H1 (cell line): ENCODE data around the gene TDO2. TPM values are rescaled to one million over a fixed set of nuclear protein-coding genes. Genes with fewer than 3 reads are reported as not detected.

Source experiments
- CTCF ChIA-PET: fragments of 300-600 bp; sonication (Branson Sonifier 250); formaldehyde crosslinking; loops from one replicate; lab custom pipeline; 2021; ENCODE audit not compliant: partially characterized antibody; lab: Charles Lee
- POLR2A ChIA-PET: fragments of 300-600 bp; sonication (Branson Sonifier 250); formaldehyde crosslinking; loops from one replicate; lab custom pipeline; 2021; ENCODE audit warnings: inconsistent platforms; ENCODE audit not compliant: partially characterized antibody; lab: Charles Lee
- DNase-seq, 2 experiments: peaks; one replicate each; pipeline versions ENCODE4 v3.0.0 to v3.0.0-alpha.2; 2010 to 2022; ENCODE audit warnings: low spot score in 2 of 2, low read depth in 1 of 2, mixed read lengths in 1 of 2
- FAIRE-seq: peaks from 2 replicates; lab custom pipeline; 2011; peaks lifted over from hg19 to GRCh38; lab: Jason Lieb, UNC
- H2AFZ ChIP-seq: 2 replicates; pipeline ENCODE4 v1.8.1; 2012; ENCODE audit warnings: low read length, inconsistent platforms
- H2AK5ac ChIP-seq: 2 replicates; pipeline ENCODE4 v1.6.1; 2013; ENCODE audit warnings: low read depth, low read length
- H2BK120ac ChIP-seq: replicated peaks from 2 replicates; pipeline ENCODE3; 2013; ENCODE audit warnings: low read depth, low read length, inconsistent platforms
- H2BK12ac ChIP-seq: 2 replicates; pipeline ENCODE4 v1.6.1; 2013; ENCODE audit warnings: low read depth, low read length
- H2BK15ac ChIP-seq: 2 replicates; pipeline ENCODE4 v1.6.1; 2013; ENCODE audit warnings: low read length
- H2BK20ac ChIP-seq: 2 replicates; pipeline ENCODE4 v1.6.1; 2013; ENCODE audit warnings: low read length
- H2BK5ac ChIP-seq: 2 replicates; pipeline ENCODE4 v1.6.1; 2013; ENCODE audit warnings: low read depth, low read length
- H3K14ac ChIP-seq: 2 replicates; pipeline ENCODE4 v1.6.1; 2013; ENCODE audit warnings: inconsistent platforms; ENCODE audit not compliant: insufficient read length
- H3K18ac ChIP-seq: 2 replicates; pipeline ENCODE4 v1.6.1; 2013; ENCODE audit warnings: low read length; ENCODE audit errors: extremely low read depth
- H3K23ac ChIP-seq: 2 replicates; pipeline ENCODE4 v1.6.1; 2013; ENCODE audit warnings: inconsistent platforms; ENCODE audit not compliant: insufficient read length
- H3K23me2 ChIP-seq: 2 replicates; pipeline ENCODE4 v1.6.1; 2013; ENCODE audit warnings: low read depth, low read length
- H3K27ac ChIP-seq: 2 replicates; pipeline ENCODE4 v1.6.1; 2011; ENCODE audit warnings: low read depth, low read length, inconsistent platforms
- H3K27me3 ChIP-seq, 4 experiments: replicated peaks in 1 of 4; 1 replicate in 1 of 4; 2 replicates in 3 of 4; pipeline versions ENCODE4 v1.6.1 to v1.8.1; 2011 to 2013; ENCODE audit warnings: low read length in 3 of 4, mild to moderate bottlenecking in 3 of 4, inconsistent platforms in 2 of 4, mixed read lengths in 2 of 4, moderate library complexity in 1 of 4; ENCODE audit not compliant: control insufficient read depth in 3 of 4, insufficient read depth in 3 of 4; ENCODE audit errors: extremely low read depth in 1 of 4
- H3K36me3 ChIP-seq, 4 experiments: 2 replicates each; pipeline versions ENCODE4 v1.6.1 to v1.8.1; 2011 to 2013; ENCODE audit warnings: mild to moderate bottlenecking in 4 of 4, low read length in 3 of 4, moderate library complexity in 2 of 4, control low read depth in 1 of 4, inconsistent platforms in 1 of 4; ENCODE audit not compliant: insufficient read depth in 4 of 4, control insufficient read depth in 2 of 4
- H3K4ac ChIP-seq: replicated peaks from 2 replicates; pipeline ENCODE3; 2013; ENCODE audit warnings: low read length, low read depth, mixed read lengths, inconsistent platforms; ENCODE audit not compliant: insufficient read length
- H3K4me1 ChIP-seq, 4 experiments: replicated peaks in 1 of 4; 1 replicate in 1 of 4; 2 replicates in 3 of 4; pipeline versions ENCODE4 v1.6.1 to v1.8.1; 2011 to 2013; ENCODE audit warnings: low read length in 3 of 4, inconsistent platforms in 2 of 4, mixed read lengths in 1 of 4; ENCODE audit not compliant: insufficient read depth in 4 of 4, control insufficient read depth in 3 of 4
- H3K4me2 ChIP-seq, 2 experiments: 2 replicates each; pipeline versions ENCODE4 v1.6.1 to v1.8.1; 2011 to 2013; ENCODE audit warnings: low read depth in 2 of 2, low read length in 2 of 2, control low read depth in 1 of 2, inconsistent platforms in 1 of 2, mild to moderate bottlenecking in 1 of 2; ENCODE audit not compliant: insufficient read depth in 1 of 2
- H3K4me3 ChIP-seq, 4 experiments: fragments of 200-600, 300-600 bp in 1 of 4; sonication (generic), shearing (Covaris generic), sonication (Bioruptor Twin) in 1 of 4; 2 replicates each; pipeline versions ENCODE4 v1.5.1 to v1.8.1; 2011 to 2016; ENCODE audit warnings: low read length in 4 of 4, low read depth in 3 of 4, control low read depth in 2 of 4, inconsistent platforms in 2 of 4, mild to moderate bottlenecking in 2 of 4, mixed read lengths in 1 of 4, moderate library complexity in 1 of 4; ENCODE audit not compliant: insufficient read depth in 2 of 4; ENCODE audit errors: extremely low read depth in 1 of 4
- H3K56ac ChIP-seq: replicated peaks from 2 replicates; pipeline ENCODE3; 2013; ENCODE audit warnings: low read depth, mild to moderate bottlenecking, mixed read lengths, low read length, inconsistent platforms; ENCODE audit not compliant: insufficient read length
- H3K79me1 ChIP-seq: 2 replicates; pipeline ENCODE4 v1.6.1; 2013; ENCODE audit warnings: low read depth, low read length, control low read depth
- H3K79me2 ChIP-seq, 2 experiments: 2 replicates each; pipeline versions ENCODE4 v1.6.1 to v1.8.1; 2012 to 2013; ENCODE audit warnings: low read length in 2 of 2, mild to moderate bottlenecking in 2 of 2, inconsistent platforms in 1 of 2; ENCODE audit not compliant: insufficient read depth in 2 of 2, control insufficient read depth in 1 of 2
- H3K9ac ChIP-seq, 4 experiments: replicated peaks in 1 of 4; 1 replicate in 1 of 4; 2 replicates in 3 of 4; pipeline versions ENCODE4 v1.6.1 to v1.8.1; 2011 to 2013; ENCODE audit warnings: low read depth in 3 of 4, low read length in 3 of 4, control low read depth in 2 of 4, mild to moderate bottlenecking in 2 of 4, moderate library complexity in 2 of 4, inconsistent platforms in 1 of 4; ENCODE audit errors: extremely low read depth in 1 of 4
- H3K9me3 ChIP-seq, 2 experiments: 2 replicates each; pipeline versions ENCODE4 v1.6.1 to v1.8.1; 2012 to 2013; ENCODE audit warnings: mild to moderate bottlenecking in 2 of 2, moderate library complexity in 2 of 2, control low read depth in 1 of 2, inconsistent platforms in 1 of 2, low read depth in 1 of 2, low read length in 1 of 2, mixed read lengths in 1 of 2; ENCODE audit not compliant: insufficient read depth in 2 of 2
- H4K20me1 ChIP-seq, 2 experiments: replicated peaks in 1 of 2; 2 replicates each; pipeline versions ENCODE3 to v1.8.1; 2011 to 2013; ENCODE audit warnings: inconsistent platforms in 2 of 2, low read length in 2 of 2, mild to moderate bottlenecking in 1 of 2; ENCODE audit not compliant: insufficient read depth in 2 of 2, control insufficient read depth in 1 of 2
- H4K5ac ChIP-seq: 2 replicates; pipeline ENCODE4 v1.6.1; 2013; ENCODE audit warnings: low read length, low read depth, mixed read lengths, inconsistent platforms; ENCODE audit not compliant: insufficient read length
- H4K8ac ChIP-seq: 2 replicates; pipeline ENCODE4 v1.8.0; 2013; ENCODE audit warnings: mild to moderate bottlenecking, moderate library complexity, low read length, inconsistent platforms; ENCODE audit not compliant: insufficient read depth; ENCODE audit errors: extremely low read depth
- H4K91ac ChIP-seq: replicated peaks from 2 replicates; pipeline ENCODE3; 2013; ENCODE audit warnings: low read length, mixed read lengths, inconsistent platforms; ENCODE audit not compliant: insufficient read length
- CBX8 ChIP-seq: fragments of 300-800, 300-1000 bp; sonication (generic); IDR thresholded peaks from 2 replicates; pipeline ENCODE4 v1.7.1; 2016; ENCODE audit warnings: low read depth, low read length, borderline replicate concordance
- CHD2 ChIP-seq: IDR thresholded peaks from 2 replicates; pipeline ENCODE4 v1.6.1; 2012; ENCODE audit warnings: low read length, improper control_type of control experiment
- CTBP2 ChIP-seq: IDR thresholded peaks from 2 replicates; pipeline ENCODE4 v1.7.0; 2011; ENCODE audit warnings: borderline replicate concordance, mild to moderate bottlenecking, moderate library complexity, mixed read lengths, low read length; ENCODE audit not compliant: insufficient read depth, insufficient read length
- EP300 ChIP-seq, 2 experiments: IDR thresholded peaks; 1 replicate in 1 of 2; 2 replicates in 1 of 2; pipeline ENCODE4 v1.6.1; 2011 to 2012; ENCODE audit warnings: low read depth in 2 of 2, low read length in 2 of 2, mild to moderate bottlenecking in 2 of 2, borderline replicate concordance in 1 of 2, inconsistent platforms in 1 of 2, moderate library complexity in 1 of 2
- EZH2 ChIP-seq: fragments of 200-600 bp; sonication (generic); IDR thresholded peaks from 2 replicates; pipeline ENCODE4 v1.7.1; 2012; ENCODE audit warnings: low read depth, mild to moderate bottlenecking, moderate library complexity, low read length, inconsistent platforms; ENCODE audit not compliant: severe bottlenecking
- POLR2AphosphoS5 ChIP-seq: IDR thresholded peaks from 2 replicates; pipeline ENCODE4 v1.6.1; 2011; ENCODE audit warnings: low read depth, low read length
- RXRA ChIP-seq: IDR thresholded peaks from 2 replicates; pipeline ENCODE4 v1.6.1; 2011; ENCODE audit warnings: low read depth, mild to moderate bottlenecking, low read length, moderate library complexity; ENCODE audit not compliant: insufficient read depth
- SUZ12 ChIP-seq: fragments of 200-600 bp; sonication (generic); IDR thresholded peaks from 2 replicates; pipeline ENCODE4 v1.6.1; 2012; ENCODE audit warnings: mild to moderate bottlenecking, inconsistent platforms, low read length, moderate library complexity, mixed read lengths
- TBP ChIP-seq: IDR thresholded peaks from 2 replicates; pipeline ENCODE4 v1.6.1; 2011; ENCODE audit warnings: low read depth, low read length, improper control_type of control experiment
- WGBS, 2 experiments: shearing (Covaris generic) in 1 of 2; methylation state at CpG; one replicate each; pipeline versions ENCODE4 v1.1.6 to v1.1.7; 2013 to 2015; ENCODE audit warnings: low lambda C conversion rate in 2 of 2, mixed read lengths in 2 of 2, inconsistent platforms in 1 of 2, low coverage in 1 of 2, missing lambda C conversion rate in 1 of 2; ENCODE audit not compliant: insufficient replicate concordance in 2 of 2, insufficient coverage in 1 of 2, insufficient read length in 1 of 2; ENCODE audit errors: extremely low coverage in 1 of 2, missing lambda C conversion rate in 1 of 2; 5-methylcytosine and 5-hydroxymethylcytosine counted together
- polyA plus RNA-seq, 7 experiments: library from polyadenylated mRNA; depleted of rRNA in 3 of 7; stranded (reverse) in 5 of 7; unstranded in 2 of 7; fragments of >200 nt in 5 of 7; fragments of 200-250 nt in 2 of 7; gene quantifications; 1 replicate in 5 of 7; 2 replicates in 1 of 7; 4 replicates in 1 of 7; pipeline versions ENCODE4 v1.2.1 to v1.2.3, GENCODE V29; 2011 to 2013; ENCODE audit warnings: missing spikeins in 2 of 7, mixed read lengths in 2 of 7
- total RNA-seq: library from RNA; stranded (reverse); fragmentation: NEBNext Ultra II Directional; extraction: Animal tissue kit (Norgen Biotek cat#: 25700); gene quantifications from 2 replicates; pipeline ENCODE4 v1.2.1, GENCODE V29; 2021

TDO2 gene
- total and polyA plus RNA-seq, 2 of the 8 experiments (the other 6 are each of a cell fraction or from before 2014, with no cell fraction given), result 0.03 TPM; not detected in 1

- no peak for DNase-seq
- no peaks in the 10 kb centered on the region for H4K20me1 ChIP-seq
- no peaks in the 10 kb centered on the region for H3K9me3 ChIP-seq
- H3K27me3 ChIP-seq, result no peaks in the 10 kb centered on the region
- no peak overlapping the region for H2BK15ac ChIP-seq
- no peaks in the 10 kb centered on the region for H3K79me1 ChIP-seq
- CTCF ChIA-PET, result no interaction called here
- no peak overlapping the region for H3K56ac ChIP-seq
- H3K79me2 ChIP-seq, result no peaks in the 10 kb centered on the region
- no peak overlapping the region for H4K91ac ChIP-seq
- H3K14ac ChIP-seq, result no peak overlapping the region
- POLR2A ChIA-PET, result no interaction called here
- H3K23ac ChIP-seq, result no peak overlapping the region
- H2BK20ac ChIP-seq, result no peak overlapping the region
- no peak overlapping the region for H4K8ac ChIP-seq
- TF ChIP-seq CBX8 (no peak), CTBP2 (no peak), EP300 (IDR thresholded peaks at IDR 0.05; ENCODE audit: borderline replicate concordance in 1 of 2, low read depth in 2 of 2, low read length in 2 of 2) (peak in 1 of 2 experiments; percentile 25; a peak in 1 of 3 replicates), POLR2AphosphoS5 (no peak), CHD2 (no peak), SUZ12 (no peak), RXRA (no peak), TBP (no peak), EZH2 (no peak)
- no peak overlapping the region for H3K4me2 ChIP-seq
- no peak overlapping the region for H3K18ac ChIP-seq
- H4K5ac ChIP-seq, result no peak overlapping the region
- WGBS, 2 experiments, result 94% methylated on average over 3 of the region's 3 CpGs; no CpG with 5 or more reads in 1 of the 2 experiments
- H3K4me3 ChIP-seq, result no peak overlapping the region
- no peak overlapping the region for H2BK120ac ChIP-seq
- H3K9ac ChIP-seq, result no peak overlapping the region
- H3K4me1 ChIP-seq, result no peaks in the 10 kb centered on the region
- no peak overlapping the region for H2AFZ ChIP-seq
- FAIRE-seq, result no peak
- no peaks in the 10 kb centered on the region for H3K36me3 ChIP-seq
- no peak overlapping the region for H3K4ac ChIP-seq
- no peak overlapping the region for H2AK5ac ChIP-seq
- H2BK5ac ChIP-seq, result no peak overlapping the region
- no peak overlapping the region for H2BK12ac ChIP-seq
- H3K27ac ChIP-seq, result no peak overlapping the region
- no peaks in the 10 kb centered on the region for H3K23me2 ChIP-seq
Measured at GRCh38 chr4:155891058-155891457, 12.4 kb upstream of the TDO2 start.
